WERI-Rb-1 (cell line): ENCODE results near the gene SELENOM.
A peak's percentile ranks its signal among the peaks of the same experiment; 100 is the strongest.

Experiments
- DNase-seq: peaks from one replicate; pipeline ENCODE4 v3.0.0-alpha.2; 2020
- H3K27ac ChIP-seq: fragments of 250-450 bp; sonication (Bioruptor Pico); 2 replicates; pipeline ENCODE4 v1.5.1; 2020; ENCODE audit warnings: mild to moderate bottlenecking, moderate library complexity
- H3K27me3 ChIP-seq: fragments of 250-450 bp; sonication (Bioruptor Pico); 2 replicates; pipeline ENCODE4 v1.5.1; 2021; ENCODE audit warnings: mild to moderate bottlenecking, low read depth, moderate library complexity; ENCODE audit not compliant: insufficient read depth, severe bottlenecking
- H3K36me3 ChIP-seq: fragments of 250-450 bp; sonication (Bioruptor Pico); 2 replicates; pipeline ENCODE4 v1.5.1; 2020; ENCODE audit warnings: mild to moderate bottlenecking, moderate library complexity
- H3K4me3 ChIP-seq: 2 replicates; pipeline ENCODE4 v1.5.1; 2011; ENCODE audit warnings: low read depth, mild to moderate bottlenecking, control low read depth, low read length
- H3K9me3 ChIP-seq: fragments of 250-450 bp; sonication (Bioruptor Pico); 2 replicates; pipeline ENCODE4 v1.5.1; 2021; ENCODE audit warnings: mild to moderate bottlenecking, moderate library complexity; ENCODE audit not compliant: severe bottlenecking
- CTCF ChIP-seq: IDR thresholded peaks from 2 replicates; pipeline ENCODE4 v1.5.1; 2011; ENCODE audit warnings: low read depth, mild to moderate bottlenecking, control low read depth, inconsistent platforms, low read length

The SELENOM gene

GRCh38 chr22:31085493-31085824 is 21.9 kb downstream of the SELENOM start:
- TF ChIP-seq CTCF: no peak

GRCh38 chr22:31084811-31085492 is 22.4 kb downstream of the SELENOM start:
- Histone ChIP-seq H3K4me3 (peak overlapping the region; percentile 64), H3K9me3 (no peaks in the 10 kb centered on the region), H3K27ac (peak overlapping the region; percentile 85), H3K27me3 (no peaks in the 10 kb centered on the region), H3K36me3 (peaks cover 21% of the 10 kb centered on the region)
- DNase-seq: peak; percentile 82
- TF ChIP-seq CTCF: peak; percentile 84

More at GRCh38 chr22:31085493-31085824, 21.9 kb downstream of the SELENOM start:
- Histone ChIP-seq H3K36me3 (peaks cover 21% of the 10 kb centered on the region), H3K27ac (peak overlapping the region; percentile 85), H3K9me3 (no peaks in the 10 kb centered on the region), H3K27me3 (no peaks in the 10 kb centered on the region), H3K4me3 (peak overlapping the region; percentile 64)
- no peak for DNase-seq

GRCh38 chr22:31083923-31084810 is 23.2 kb downstream of the SELENOM start:
- Histone ChIP-seq H3K36me3 (peaks cover 15% of the 10 kb centered on the region; the same call in 1 of the 2 replicates), H3K9me3 (no peaks in the 10 kb centered on the region), H3K4me3 (peak overlapping the region; percentile 64), H3K27me3 (no peaks in the 10 kb centered on the region), H3K27ac (peak overlapping the region; percentile 85)
- no peak for DNase-seq
- TF ChIP-seq CTCF: no peak

GRCh38 chr22:31083377-31083768 is 24.0 kb downstream of the SELENOM start:
- no peak overlapping the region for H3K27ac ChIP-seq
- H3K4me3 ChIP-seq: no peak overlapping the region

More at GRCh38 chr22:31083377-31083768, 24.0 kb downstream of the SELENOM start:
- TF ChIP-seq CTCF: no peak
- peaks cover 15% of the 10 kb centered on the region; the same call in 1 of the 2 replicates for H3K36me3 ChIP-seq
- no peaks in the 10 kb centered on the region for H3K9me3 ChIP-seq
- no peaks in the 10 kb centered on the region for H3K27me3 ChIP-seq
- no peak for DNase-seq
